PC-3 (cell line): ENCODE data around the gene GALNT10.

Experiments
- CTCF ChIP-seq: fragments of 300-600 bp; sonication (generic); conservative IDR thresholded peaks from 2 replicates; pipeline ENCODE4 v1.5.1; 2017; ENCODE audit warnings: antibody characterized with exemption, low read depth, mild to moderate bottlenecking, low read length
- EZH2 ChIP-seq: fragments of 300-600 bp; sonication (generic); IDR thresholded peaks from one replicate; pipeline ENCODE4 v1.6.1; 2017; ENCODE audit warnings: antibody characterized with exemption, mild to moderate bottlenecking, low read length; ENCODE audit not compliant: unreplicated experiment

GRCh38 chr5:154178661-154179060, 11.9 kb upstream of the GALNT10 start:
- no peak for TF ChIP-seq CTCF
- no peak for TF ChIP-seq EZH2
